Stimulated activated effector memory CD8-positive, alpha-beta T cell treated with anti-CD3 and anti-CD28 coated beads, Interleukin-12 subunit alpha, Interleukin-12 subunit beta, amount 100 ng/mL, for 72 hours (primary cell): ENCODE measurements around the gene UPF3A.

ENCODE experiments used
- ATAC-seq: fragments of 150-1000 bp; cut with Tn5 transposase; 2 replicates; pipeline ENCODE4 v1.10.0; 2021
- DNase-seq, 2 donors: peaks; one replicate each; pipeline ENCODE4 v3.0.0; 2021 to 2022; ENCODE audit warnings: low spot score in 2 of 2
- H3K27ac Mint-ChIP-seq: one replicate; pipeline ENCODE4 v1.8.0; 2022; ENCODE audit warnings: mild to moderate bottlenecking, mixed read lengths
- H3K36me3 Mint-ChIP-seq: one replicate; pipeline ENCODE4 v1.8.0; 2022; ENCODE audit warnings: mild to moderate bottlenecking, mixed read lengths
- H3K4me1 Mint-ChIP-seq: one replicate; pipeline ENCODE4 v1.8.0; 2022; ENCODE audit warnings: mixed read lengths
- H3K4me3 Mint-ChIP-seq: one replicate; pipeline ENCODE4 v1.8.0; 2022; ENCODE audit warnings: mild to moderate bottlenecking, mixed read lengths
- H3K9me3 Mint-ChIP-seq: one replicate; pipeline ENCODE4 v1.8.0; 2022; ENCODE audit warnings: mixed read lengths

The UPF3A gene

DNA sequence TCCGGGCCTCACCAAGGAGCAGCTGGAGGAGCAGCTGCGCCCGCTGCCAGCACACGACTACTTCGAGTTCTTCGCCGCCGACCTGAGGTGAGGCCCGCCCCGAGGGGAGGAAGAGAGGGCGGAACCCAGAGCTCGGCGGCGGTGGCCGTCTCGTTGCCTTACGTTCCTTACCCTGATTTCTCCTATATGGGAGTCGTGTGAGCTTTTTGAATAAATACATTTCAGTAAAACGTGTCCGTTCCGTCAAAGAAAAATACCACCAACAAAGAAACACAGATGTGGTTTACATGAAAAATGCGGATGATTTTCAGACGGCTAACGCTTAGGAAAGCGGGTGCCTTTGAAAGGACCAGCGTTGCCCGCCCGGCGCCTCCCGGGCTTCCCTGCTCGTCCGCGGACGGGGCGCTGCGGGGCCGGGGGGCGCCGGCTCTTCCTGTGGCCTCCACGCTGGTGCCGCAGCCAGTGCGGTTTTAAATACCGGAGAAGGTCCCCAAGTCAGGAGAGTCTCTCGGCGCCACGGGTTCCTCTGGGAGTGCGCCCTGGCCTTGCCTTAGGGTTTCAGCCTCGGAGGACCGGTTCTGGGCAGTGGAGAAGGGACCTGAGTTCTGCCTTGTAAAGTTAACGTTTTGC, 755 bp downstream of the UPF3A start:
- Mint-ChIP-seq H3K4me1 (peaks cover 34% of the 10 kb centered on the region), H3K4me3 (peak overlapping the region; percentile 88), H3K27ac (peak overlapping the region; percentile 98)

GRCh38 chr13:114283576-114283975, 2.2 kb downstream of the UPF3A start:
- Mint-ChIP-seq H3K9me3 (no peaks in the 10 kb centered on the region), H3K36me3 (peaks cover 78% of the 10 kb centered on the region), H3K4me1 (peaks cover 43% of the 10 kb centered on the region), H3K27ac (peak overlapping the region; percentile 64), H3K4me3 (peak overlapping the region; percentile 88)
- DNase-seq (no peak), ATAC-seq (no peak)

More for the DNA sequence above, 755 bp downstream of the UPF3A start:
- DNase-seq = peak; percentile 36 to 73
- peak; percentile 82 for ATAC-seq
- peaks cover 75% of the 10 kb centered on the region for H3K36me3 Mint-ChIP-seq
- H3K9me3 Mint-ChIP-seq = no peaks in the 10 kb centered on the region

- Mint-ChIP-seq H3K36me3 (peaks cover 86% of the 10 kb centered on the region), H3K27ac (peak overlapping the region; percentile 57), H3K4me3 (no peak overlapping the region), H3K9me3 (no peaks in the 10 kb centered on the region), H3K4me1 (peaks cover 44% of the 10 kb centered on the region)
- no peak for ATAC-seq
- no peak for DNase-seq
These were observed 3.3 kb downstream of the UPF3A start for GRCh38 chr13:114284680-114285079.

GRCh38 chr13:114285166-114285808, 3.9 kb downstream of the UPF3A start:
- ATAC-seq (no peak), DNase-seq (no peak)
- H3K9me3 Mint-ChIP-seq = no peaks in the 10 kb centered on the region
- H3K4me3 Mint-ChIP-seq = no peak overlapping the region
- peaks cover 86% of the 10 kb centered on the region for H3K36me3 Mint-ChIP-seq
- peak overlapping the region; percentile 57 for H3K27ac Mint-ChIP-seq
- H3K4me1 Mint-ChIP-seq = peaks cover 38% of the 10 kb centered on the region

- ATAC-seq (no peak), DNase-seq (no peak)
- Mint-ChIP-seq H3K36me3 (peaks cover 87% of the 10 kb centered on the region), H3K27ac (no peak overlapping the region), H3K4me1 (peaks cover 31% of the 10 kb centered on the region), H3K4me3 (no peak overlapping the region), H3K9me3 (no peaks in the 10 kb centered on the region)
These were observed 5.4 kb downstream of the UPF3A start for GRCh38 chr13:114286808-114287207.

DNA sequence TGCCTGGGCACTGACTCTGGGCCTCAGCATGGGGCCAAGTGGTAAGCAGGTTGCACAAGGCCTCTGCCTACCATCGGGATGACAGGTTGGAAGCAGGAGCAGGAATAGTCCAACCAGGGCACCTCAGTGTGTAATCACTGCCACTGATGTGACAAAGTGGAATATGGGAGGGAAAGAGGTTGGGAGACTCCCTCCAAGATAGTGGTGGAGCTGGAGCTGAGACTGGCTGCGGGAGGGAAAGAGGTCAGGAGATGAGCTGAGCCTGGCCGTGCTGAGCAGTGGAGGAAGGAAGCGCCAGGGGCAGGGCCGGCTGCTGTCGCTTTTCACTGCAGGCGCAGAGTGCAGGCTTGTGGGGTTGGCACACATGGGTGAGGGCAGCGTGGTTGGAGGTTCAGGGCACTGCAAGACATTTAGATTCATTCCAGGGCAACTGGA, 6.8 kb downstream of the UPF3A start:
- Mint-ChIP-seq H3K27ac (peak overlapping the region; percentile 86), H3K4me1 (peaks cover 31% of the 10 kb centered on the region), H3K4me3 (no peak overlapping the region), H3K9me3 (no peaks in the 10 kb centered on the region), H3K36me3 (peaks cover 97% of the 10 kb centered on the region)
- DNase-seq (no peak), ATAC-seq (no peak)

DNA sequence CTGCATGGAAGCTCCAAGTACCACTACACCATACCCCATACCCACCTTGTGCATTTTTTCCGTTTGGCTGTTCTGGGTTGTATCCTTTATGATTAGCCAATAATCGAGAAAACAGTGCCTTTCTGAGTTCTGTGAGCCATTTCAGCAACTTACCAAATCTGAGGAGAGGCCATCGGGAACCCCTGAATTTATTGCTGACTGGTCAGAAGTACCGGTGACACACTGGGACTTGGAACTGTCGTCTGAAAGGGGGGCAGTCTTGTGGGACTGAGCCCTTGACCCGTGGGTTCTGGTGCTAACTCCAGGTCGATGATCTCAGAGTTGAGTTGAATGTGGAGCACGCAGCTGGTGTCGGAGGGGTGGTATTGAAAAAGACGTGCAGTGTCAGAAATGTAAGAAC, 15.0 kb downstream of the UPF3A start:
- Mint-ChIP-seq H3K27ac (no peak overlapping the region), H3K9me3 (no peaks in the 10 kb centered on the region), H3K36me3 (peaks cover 84% of the 10 kb centered on the region), H3K4me1 (peaks cover 9% of the 10 kb centered on the region), H3K4me3 (no peak overlapping the region)
- no peak for DNase-seq
- ATAC-seq = no peak

GRCh38 chr13:114296902-114297301, 15.5 kb downstream of the UPF3A start:
- Mint-ChIP-seq H3K36me3 (peaks cover 84% of the 10 kb centered on the region), H3K9me3 (no peaks in the 10 kb centered on the region), H3K4me3 (no peak overlapping the region), H3K27ac (no peak overlapping the region), H3K4me1 (peaks cover 12% of the 10 kb centered on the region)
- DNase-seq = no peak
- ATAC-seq = no peak

GRCh38 chr13:114298866-114299265, 17.5 kb downstream of the UPF3A start:
- Mint-ChIP-seq H3K4me1 (peaks cover 12% of the 10 kb centered on the region), H3K27ac (no peak overlapping the region), H3K9me3 (no peaks in the 10 kb centered on the region), H3K4me3 (no peak overlapping the region), H3K36me3 (peaks cover 84% of the 10 kb centered on the region)
- ATAC-seq (no peak), DNase-seq (no peak)

DNA sequence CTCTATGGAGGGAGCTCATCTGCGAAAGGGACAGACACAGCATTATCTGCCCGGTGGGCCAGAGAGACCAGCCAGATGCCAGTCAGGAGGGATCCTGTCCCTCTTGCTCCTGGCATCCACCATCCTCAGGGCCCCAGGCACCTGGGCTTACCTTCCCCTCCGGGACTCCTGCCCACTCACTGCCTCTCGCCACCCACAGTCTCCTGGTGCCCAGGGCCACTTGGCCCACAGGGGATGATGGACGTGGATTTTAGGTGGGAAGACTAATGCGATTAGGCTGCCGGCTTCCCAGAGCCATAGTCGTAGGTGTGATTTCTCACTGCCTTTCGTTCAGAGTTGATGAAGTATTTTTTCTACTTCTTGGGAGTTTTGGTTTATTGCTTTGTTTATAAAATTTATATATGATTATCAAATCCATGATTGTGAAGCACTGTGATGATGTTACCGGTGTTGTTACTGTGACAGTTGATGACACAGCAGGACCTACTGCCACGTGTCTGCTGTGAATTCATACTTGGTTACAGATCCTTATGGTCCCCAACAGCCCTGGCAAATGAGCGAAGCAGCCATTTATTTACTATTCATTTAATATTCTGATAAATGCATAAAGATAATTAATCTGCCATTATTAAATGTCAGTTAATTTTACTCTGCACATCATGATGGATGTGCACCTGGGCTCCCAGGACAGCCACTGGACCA, 18.4 kb downstream of the UPF3A start:
- no peak overlapping the region for H3K4me3 Mint-ChIP-seq
- no peaks in the 10 kb centered on the region for H3K9me3 Mint-ChIP-seq
- H3K36me3 Mint-ChIP-seq = peaks cover 85% of the 10 kb centered on the region
- no peak for ATAC-seq
- no peak overlapping the region for H3K27ac Mint-ChIP-seq
- H3K4me1 Mint-ChIP-seq = peaks cover 12% of the 10 kb centered on the region
- DNase-seq = no peak

DNA sequence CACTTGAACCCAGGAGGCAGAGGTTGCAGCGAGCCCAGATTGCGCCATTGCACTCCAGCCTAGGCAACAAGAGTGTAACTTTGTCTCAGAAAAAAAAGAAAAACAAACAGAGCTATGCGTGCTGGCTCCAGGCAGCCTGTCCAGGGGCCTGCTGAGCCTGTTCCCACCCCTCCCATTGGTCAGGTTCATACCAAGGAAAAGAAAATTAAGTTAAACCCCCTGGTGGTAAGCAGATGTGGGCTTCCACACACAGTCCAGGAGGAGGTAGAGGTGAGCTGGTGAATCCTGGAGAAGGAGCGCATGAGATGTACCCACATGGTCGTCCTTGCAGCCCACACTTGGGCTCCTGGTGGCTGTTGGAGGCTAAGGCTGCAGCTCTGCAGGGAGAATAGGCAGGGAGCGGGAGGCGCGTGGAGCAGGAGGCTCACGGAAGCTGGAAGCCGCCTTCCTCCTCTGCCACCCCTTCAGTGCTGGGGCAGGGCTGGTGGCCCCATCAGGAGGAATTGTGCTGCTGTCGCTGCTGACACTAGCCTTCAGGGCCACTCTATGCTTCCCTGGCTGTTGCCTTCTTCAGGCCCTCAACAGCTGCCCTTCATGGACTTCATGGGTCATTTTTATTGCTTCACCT, 22.4 kb downstream of the UPF3A start:
- Mint-ChIP-seq H3K4me3 (no peak overlapping the region), H3K36me3 (peaks cover 81% of the 10 kb centered on the region), H3K27ac (peak overlapping the region; percentile 61)

DNA sequence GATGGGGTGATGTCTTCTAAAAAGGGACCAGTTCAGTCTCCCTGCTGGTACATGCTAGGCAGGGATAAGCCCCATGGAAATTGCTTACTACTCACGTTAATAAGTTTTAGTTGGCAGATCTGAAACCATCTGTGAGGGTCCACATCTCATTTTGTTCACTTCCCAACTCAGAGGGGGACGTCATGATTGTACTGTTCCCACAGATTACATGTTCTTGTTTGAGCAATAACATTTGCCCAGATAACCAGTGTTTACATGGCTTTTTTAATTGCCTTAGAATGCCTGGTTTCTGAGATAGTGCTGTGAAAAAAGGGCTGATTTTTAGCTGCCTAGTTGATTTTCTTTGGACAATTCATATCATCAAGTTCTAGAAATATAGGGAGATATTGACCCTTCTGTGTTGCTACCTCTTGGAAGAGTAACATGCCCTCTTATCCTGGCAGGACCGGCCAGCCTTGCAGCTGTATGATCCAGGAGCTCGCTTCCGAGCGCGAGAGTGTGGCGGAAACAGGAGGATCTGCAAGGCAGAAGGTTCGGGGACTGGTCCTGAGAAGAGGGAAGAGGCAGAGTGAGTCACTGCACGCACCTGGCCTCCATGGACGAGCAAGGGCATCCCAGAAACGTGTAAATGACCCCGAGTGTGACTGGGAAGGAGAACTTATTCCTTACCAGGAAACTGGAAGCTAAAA, 23.1 kb downstream of the UPF3A start:
- ATAC-seq = no peak
- DNase-seq = no peak
- Mint-ChIP-seq H3K36me3 (peaks cover 74% of the 10 kb centered on the region), H3K9me3 (no peaks in the 10 kb centered on the region), H3K27ac (no peak overlapping the region), H3K4me1 (peaks cover 5% of the 10 kb centered on the region), H3K4me3 (no peak overlapping the region)

More for the DNA sequence above, 22.4 kb downstream of the UPF3A start:
- DNase-seq (no peak), ATAC-seq (no peak)
- Mint-ChIP-seq H3K9me3 (no peaks in the 10 kb centered on the region), H3K4me1 (peaks cover 5% of the 10 kb centered on the region)

- DNase-seq = no peak
- Mint-ChIP-seq H3K27ac (no peak overlapping the region), H3K4me3 (no peak overlapping the region), H3K9me3 (no peaks in the 10 kb centered on the region), H3K36me3 (peaks cover 38% of the 10 kb centered on the region), H3K4me1 (peaks cover 12% of the 10 kb centered on the region)
- ATAC-seq = no peak
These were observed 27.7 kb downstream of the UPF3A start for GRCh38 chr13:114309086-114309485.

GRCh38 chr13:114309806-114310410, 28.5 kb downstream of the UPF3A start:
- H3K27ac Mint-ChIP-seq = no peak overlapping the region
- no peak overlapping the region for H3K4me3 Mint-ChIP-seq
- peaks cover 15% of the 10 kb centered on the region for H3K4me1 Mint-ChIP-seq
- ATAC-seq (no peak), DNase-seq (no peak)
- no peaks in the 10 kb centered on the region for H3K9me3 Mint-ChIP-seq
- H3K36me3 Mint-ChIP-seq = peaks cover 34% of the 10 kb centered on the region

GRCh38 chr13:114310956-114311355, 29.6 kb downstream of the UPF3A start:
- H3K9me3 Mint-ChIP-seq = no peaks in the 10 kb centered on the region
- no peak overlapping the region for H3K27ac Mint-ChIP-seq
- H3K4me3 Mint-ChIP-seq = no peak overlapping the region
- peaks cover 23% of the 10 kb centered on the region for H3K4me1 Mint-ChIP-seq
- H3K36me3 Mint-ChIP-seq = peaks cover 35% of the 10 kb centered on the region
- ATAC-seq = no peak
- DNase-seq = no peak
